ENCODE measurements around the gene ZNF423. TPM values are rescaled to one million over a fixed set of nuclear protein-coding genes. Genes with fewer than 3 reads are reported as not detected.

The ZNF423 gene
- total RNA-seq, 6 experiments from 2014 or later: not detected

- Mint-ChIP-seq H3K27ac (no peak overlapping the region), H3K4me3 (no peak overlapping the region), H3K9me3 (no peaks in the 10 kb centered on the region), H3K36me3 (ENCODE audit: low read depth) (no peaks in the 10 kb centered on the region), H3K27me3 (ENCODE audit: insufficient read depth) (peaks cover 44% of the 10 kb centered on the region), H3K4me1 (ENCODE audit: low read depth) (no peaks in the 10 kb centered on the region)
- DNase-seq: no peak
- no peak for TF ChIP-seq CTCF (IDR thresholded peaks at IDR 0.05)
These were observed 21.9 kb downstream of the ZNF423 start for GRCh38 chr16:49833796-49834530.

DNA sequence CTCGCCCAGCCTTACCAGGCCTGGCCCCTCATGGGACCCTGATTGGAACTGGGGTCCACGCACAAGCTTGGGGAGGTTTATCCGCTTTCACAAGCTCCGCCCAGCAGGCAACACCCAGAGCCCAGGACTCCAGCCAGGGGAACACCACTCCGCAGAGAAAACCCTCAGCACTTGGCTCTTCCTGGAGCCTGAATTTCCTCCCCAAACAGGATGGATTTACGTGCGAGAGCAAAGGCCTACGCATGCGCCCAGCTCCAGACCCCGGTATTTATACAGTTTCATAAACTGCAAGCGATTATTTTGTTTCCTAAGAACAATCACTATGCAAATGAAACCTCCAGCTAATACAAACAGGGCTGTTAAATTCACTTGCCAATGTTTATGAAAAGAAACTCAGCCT is 22.8 kb downstream of the ZNF423 start:
- no peaks in the 10 kb centered on the region for H3K9me3 Mint-ChIP-seq
- no peaks in the 10 kb centered on the region for H3K36me3 Mint-ChIP-seq (ENCODE audit: low read depth)
- DNase-seq: no peak
- H3K27me3 Mint-ChIP-seq (ENCODE audit: insufficient read depth): peaks cover 41% of the 10 kb centered on the region
- no peak for TF ChIP-seq CTCF (IDR thresholded peaks at IDR 0.05)
- no peak overlapping the region for H3K27ac Mint-ChIP-seq
- no peaks in the 10 kb centered on the region for H3K4me1 Mint-ChIP-seq (ENCODE audit: low read depth)
- no peak overlapping the region for H3K4me3 Mint-ChIP-seq

DNA sequence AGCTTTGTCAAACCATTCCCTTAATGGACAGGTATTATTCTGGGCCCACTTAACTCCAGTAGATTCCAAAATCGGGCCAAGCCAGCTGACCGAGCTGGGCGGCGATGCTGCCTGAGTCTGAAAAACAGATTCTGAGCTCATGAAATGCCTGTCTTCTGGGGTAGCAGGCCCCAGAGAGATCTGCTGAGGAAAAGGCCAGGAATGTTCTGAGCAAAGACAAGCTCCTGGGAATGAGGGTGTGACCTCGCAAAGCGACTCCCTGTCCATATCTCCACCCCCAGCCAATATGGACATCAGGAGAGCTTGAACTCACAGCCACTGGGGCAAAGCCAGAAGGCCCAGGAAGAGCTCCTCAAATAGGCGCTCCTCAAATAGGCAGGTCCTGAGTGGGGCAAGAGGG is 23.7 kb downstream of the ZNF423 start:
- DNase-seq: no peak
- H3K36me3 Mint-ChIP-seq (ENCODE audit: low read depth): no peaks in the 10 kb centered on the region
- H3K4me1 Mint-ChIP-seq (ENCODE audit: low read depth): no peaks in the 10 kb centered on the region
- H3K4me3 Mint-ChIP-seq: no peak overlapping the region
- H3K27ac Mint-ChIP-seq: no peak overlapping the region
- TF ChIP-seq CTCF (IDR thresholded peaks at IDR 0.05): no peak
- peaks cover 37% of the 10 kb centered on the region for H3K27me3 Mint-ChIP-seq (ENCODE audit: insufficient read depth)
- H3K9me3 Mint-ChIP-seq: no peaks in the 10 kb centered on the region

DNA sequence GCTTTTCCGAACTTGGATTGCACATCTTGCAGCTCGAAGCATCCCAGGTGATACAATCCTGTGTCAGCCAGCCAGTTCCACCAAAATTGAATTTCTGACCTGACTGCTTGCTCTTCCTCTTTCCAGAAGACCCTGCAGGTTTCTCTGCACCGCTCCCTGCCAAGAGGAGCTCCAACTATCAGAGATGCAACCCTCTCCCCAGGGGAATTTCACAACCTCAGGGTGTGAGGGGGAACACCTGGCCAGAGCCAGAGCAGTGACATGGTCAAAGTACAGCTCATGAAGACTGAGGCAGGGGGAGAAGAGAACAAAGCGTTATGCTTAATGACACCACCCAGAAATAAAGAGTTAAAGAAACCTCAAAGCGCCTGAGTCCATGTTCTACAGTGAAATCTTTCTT is 25.0 kb downstream of the ZNF423 start:
- no peak for DNase-seq
- Mint-ChIP-seq H3K27ac (no peak overlapping the region), H3K4me3 (no peak overlapping the region), H3K4me1 (ENCODE audit: low read depth) (no peaks in the 10 kb centered on the region), H3K9me3 (no peaks in the 10 kb centered on the region), H3K36me3 (ENCODE audit: low read depth) (no peaks in the 10 kb centered on the region), H3K27me3 (ENCODE audit: insufficient read depth) (peaks cover 28% of the 10 kb centered on the region)
- TF ChIP-seq CTCF (IDR thresholded peaks at IDR 0.05): no peak

GRCh38 chr16:49828533-49829267 is 27.2 kb downstream of the ZNF423 start:
- Mint-ChIP-seq H3K4me1 (ENCODE audit: low read depth) (no peaks in the 10 kb centered on the region), H3K27me3 (ENCODE audit: insufficient read depth) (peaks cover 21% of the 10 kb centered on the region), H3K9me3 (no peaks in the 10 kb centered on the region)

More at GRCh38 chr16:49828533-49829267, 27.2 kb downstream of the ZNF423 start:
- no peak for DNase-seq
- H3K27ac Mint-ChIP-seq: no peak overlapping the region
- H3K36me3 Mint-ChIP-seq (ENCODE audit: low read depth): no peaks in the 10 kb centered on the region
- TF ChIP-seq CTCF (IDR thresholded peaks at IDR 0.05): no peak
- no peak overlapping the region for H3K4me3 Mint-ChIP-seq
